Right ventricle myocardium inferior (tissue), 1 donor: ENCODE results near the gene PRAMEF12. TPM values are rescaled to one million over a fixed set of nuclear protein-coding genes. Genes with fewer than 3 reads are reported as not detected.
"Not testable (repeated sequence)": the region's sequence is repeated elsewhere in the genome, so short reads cannot be mapped to it uniquely, and the experiment has no call there.

Experiments used
- ATAC-seq: fragments of 200-7000 bp; cut with Tn5 transposase; one replicate; pipeline ENCODE4 v1.9.1; 2020; ENCODE audit warnings: mild to moderate bottlenecking, moderate library complexity
- DNase-seq: peaks from one replicate; pipeline ENCODE4 v3.0.0; 2021; ENCODE audit errors: missing footprints
- intact Hi-C: fragments of 100-400 bp; cut with DNase I; formaldehyde crosslinking; loops from one replicate; pipeline ENCODE4 v1.11.0; 2022
- total RNA-seq: library from RNA; stranded (reverse); fragmentation: NEBNext Ultra II Directional; extraction: Animal tissue kit (Norgen Biotek cat#: 25700); gene quantifications from one replicate; pipeline ENCODE4 v1.2.1, GENCODE V29; 2021
- donor health status: DM: no; HTN: yes; CAD: no; lungs with severe emphysema.

PRAMEF12 gene
- total RNA-seq, 1 donor from 2014 or later = not detected

DNA sequence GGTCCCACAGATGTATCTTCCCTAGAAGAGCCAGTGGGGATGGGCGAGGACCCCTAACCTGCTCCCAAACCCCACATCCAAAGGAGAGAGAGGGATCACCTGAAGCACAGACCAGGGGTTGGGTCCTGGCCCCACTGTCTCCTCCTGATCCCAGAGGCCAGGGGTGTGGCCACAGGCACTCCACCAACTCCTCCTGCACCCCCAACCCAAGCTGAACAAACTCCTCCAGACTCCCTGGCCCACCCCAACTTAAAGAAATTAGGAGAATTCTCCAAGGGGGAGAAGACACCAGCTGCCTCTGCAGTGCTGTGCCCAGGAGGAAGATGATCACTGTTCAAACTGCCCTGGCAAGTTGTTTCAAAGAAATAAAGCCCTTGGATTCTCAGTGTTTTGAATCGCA is 4.5 kb upstream of the PRAMEF12 start:
- ATAC-seq (no peak), DNase-seq (no peak)
- intact Hi-C loops = no loop called here

DNA sequence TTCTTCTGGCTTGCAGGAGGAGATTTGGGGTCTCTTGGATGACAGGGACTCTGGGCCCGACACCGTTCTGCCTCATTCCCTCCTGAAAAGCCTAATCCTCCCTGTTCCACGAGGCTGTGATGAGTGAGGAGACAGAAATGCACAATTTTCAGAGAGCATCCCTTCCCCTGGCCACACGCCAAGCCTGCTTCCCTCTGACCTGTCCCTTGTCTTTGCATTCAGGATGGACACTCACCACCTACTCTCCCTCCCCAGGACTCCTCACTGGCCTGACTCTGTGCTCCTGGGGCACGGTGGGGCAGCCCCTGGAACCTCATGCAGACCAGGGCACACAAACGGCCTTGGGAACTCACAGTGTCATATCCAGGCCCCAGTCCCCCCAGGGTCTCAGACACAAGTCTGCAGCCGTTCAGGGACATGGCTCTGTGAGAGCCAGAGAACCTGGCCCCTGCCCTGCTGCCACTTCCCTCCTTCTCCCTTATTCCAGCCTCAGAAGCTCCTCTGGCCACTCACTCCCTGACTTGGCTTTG is 3.5 kb upstream of the PRAMEF12 start:
- no peak for DNase-seq
- ATAC-seq = no peak
- intact Hi-C loops = no loop called here

DNA sequence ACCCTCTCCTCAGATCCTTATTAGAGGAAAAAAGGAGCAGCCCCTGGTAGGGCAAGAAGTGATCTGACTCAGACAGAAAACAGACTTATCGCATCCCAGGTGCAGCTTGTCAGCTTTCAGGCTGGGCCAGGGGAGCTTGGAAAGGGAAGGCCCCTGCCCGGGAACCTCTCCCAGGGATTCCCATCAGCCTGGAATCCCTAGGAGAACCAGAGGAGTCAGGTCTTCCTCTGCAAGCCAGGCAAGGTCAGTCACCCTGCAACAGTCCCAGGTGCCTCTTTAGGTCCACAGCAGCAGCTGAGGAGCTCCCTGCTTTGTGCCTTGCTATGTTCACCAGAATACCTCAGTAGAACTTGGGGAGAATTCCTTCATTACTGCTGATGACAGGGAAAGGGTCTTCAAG is 2.9 kb upstream of the PRAMEF12 start:
- no peak for ATAC-seq
- intact Hi-C loops = no loop called here
- no peak for DNase-seq

DNA sequence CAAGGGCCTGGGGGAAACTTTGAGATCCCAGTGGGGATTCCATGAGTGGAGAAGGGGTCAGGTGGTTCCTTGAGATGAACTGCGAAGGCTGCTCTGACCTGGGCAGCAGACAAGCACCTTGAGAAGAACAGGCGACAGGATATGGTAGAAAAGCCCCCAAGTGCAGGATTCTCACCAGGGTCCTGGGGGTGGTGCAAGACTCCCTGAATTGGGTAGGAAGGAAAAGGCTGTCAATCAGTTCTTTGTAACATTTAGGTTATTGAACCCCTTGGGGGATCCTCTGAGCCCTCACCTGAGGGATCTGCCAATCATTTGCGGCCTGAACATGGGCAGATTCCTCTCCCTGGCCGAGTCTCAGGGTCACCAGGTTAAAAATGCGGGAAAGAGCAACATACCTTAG is 2.4 kb upstream of the PRAMEF12 start:
- intact Hi-C loops = no loop called here
- DNase-seq (no peak), ATAC-seq (no peak)

DNA sequence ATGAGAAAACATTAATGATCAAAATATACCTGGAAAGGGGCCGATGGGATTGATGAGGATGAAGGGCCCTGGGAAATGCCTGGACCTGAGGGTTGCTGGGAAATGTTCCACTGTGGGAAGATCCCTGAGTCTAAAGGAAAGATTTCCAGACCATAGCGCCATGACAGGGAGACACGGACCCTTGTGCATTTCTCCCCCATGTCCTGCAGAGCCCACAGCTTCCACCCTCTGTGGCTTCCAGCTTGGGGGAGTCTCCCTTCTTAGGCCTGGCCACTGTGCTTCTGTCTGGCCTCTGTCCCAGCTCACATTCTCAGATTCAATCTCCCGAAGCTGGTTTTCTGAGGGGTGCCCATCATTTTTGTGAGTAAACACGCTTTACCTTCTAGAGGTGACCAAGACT is 1.0 kb upstream of the PRAMEF12 start:
- intact Hi-C loops = no loop called here
- DNase-seq (no peak), ATAC-seq (no peak)

DNA sequence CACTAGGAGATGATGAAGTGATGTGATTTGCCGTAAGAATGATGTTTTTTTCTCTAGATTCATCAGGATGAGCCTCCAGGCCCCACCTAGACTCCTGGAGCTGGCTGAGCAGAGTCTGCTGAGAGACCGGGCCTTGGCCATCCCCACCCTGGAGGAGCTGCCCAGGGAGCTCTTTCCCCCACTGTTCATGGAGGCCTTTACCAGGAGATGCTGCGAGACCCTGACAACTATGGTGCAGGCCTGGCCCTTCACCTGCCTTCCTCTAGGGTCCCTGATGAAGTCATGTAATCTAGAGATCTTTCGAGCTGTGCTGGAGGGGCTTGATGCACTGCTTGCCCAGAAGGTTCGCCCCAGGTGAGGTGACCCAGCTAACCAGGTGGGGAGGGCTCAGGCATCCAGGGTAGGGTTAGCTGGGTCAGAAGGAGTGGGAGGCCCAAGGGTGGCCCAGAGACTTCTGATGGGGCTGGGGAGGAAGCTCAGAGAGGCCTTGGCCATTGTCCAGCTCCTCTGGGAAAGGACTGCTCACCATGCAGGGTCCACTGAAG is 1.3 kb downstream of the PRAMEF12 start:
- intact Hi-C loops = no loop called here
- DNase-seq (no peak), ATAC-seq (no peak)

DNA sequence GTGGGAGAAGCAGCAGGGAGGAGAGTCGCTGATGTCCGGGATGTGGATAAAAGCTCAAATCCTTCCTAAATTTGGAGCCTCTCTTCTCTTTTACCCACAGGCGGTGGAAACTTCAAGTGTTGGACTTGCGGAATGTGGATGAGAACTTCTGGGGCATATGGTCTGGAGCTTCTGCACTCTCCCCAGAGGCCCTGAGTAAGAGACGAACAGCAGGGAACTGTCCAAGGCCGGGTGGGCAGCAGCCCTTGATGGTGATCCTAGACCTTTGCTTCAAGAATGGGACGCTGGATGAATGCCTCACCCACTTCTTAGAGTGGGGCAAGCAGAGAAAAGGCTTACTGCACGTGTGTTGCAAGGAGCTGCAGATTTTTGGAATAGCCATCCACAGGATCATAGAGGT is 1.9 kb downstream of the PRAMEF12 start:
- ATAC-seq (no peak), DNase-seq (no peak)
- intact Hi-C loops = no loop called here

DNA sequence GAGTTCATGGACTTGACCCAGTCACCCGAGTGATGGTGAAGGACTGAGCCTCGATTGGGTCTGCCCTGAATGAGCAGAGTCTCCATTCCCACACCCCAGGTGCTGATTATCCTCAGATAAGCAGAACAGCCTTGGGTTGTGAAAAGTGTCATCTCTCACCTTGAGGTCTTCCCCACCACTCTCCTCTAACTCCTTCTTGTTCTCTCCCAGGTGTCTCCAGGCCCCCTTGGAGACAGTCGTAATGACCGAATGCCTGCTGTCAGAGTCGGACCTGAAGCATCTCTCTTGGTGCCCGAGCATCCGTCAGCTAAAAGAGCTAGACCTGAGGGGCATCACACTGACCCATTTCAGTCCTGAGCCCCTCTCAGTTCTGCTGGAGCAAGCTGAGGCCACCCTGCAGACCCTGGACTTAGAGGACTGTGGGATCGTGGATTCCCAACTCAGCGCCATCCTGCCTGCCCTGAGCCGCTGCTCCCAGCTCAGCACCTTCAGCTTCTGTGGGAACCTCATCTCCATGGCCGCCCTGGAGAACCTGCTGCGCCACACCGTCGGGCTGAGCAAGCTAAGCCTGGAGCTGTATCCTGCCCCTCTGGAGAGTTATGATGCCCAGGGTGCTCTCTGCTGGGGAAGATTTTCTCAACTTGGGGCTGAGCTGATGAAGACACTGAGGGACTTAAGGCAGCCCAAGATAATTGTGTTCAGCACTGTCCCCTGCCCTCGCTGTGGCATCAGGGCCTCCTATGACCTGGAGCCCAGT is 3.4 kb downstream of the PRAMEF12 start:
- no peak for DNase-seq
- no peak for ATAC-seq
- intact Hi-C loops = no loop called here

DNA sequence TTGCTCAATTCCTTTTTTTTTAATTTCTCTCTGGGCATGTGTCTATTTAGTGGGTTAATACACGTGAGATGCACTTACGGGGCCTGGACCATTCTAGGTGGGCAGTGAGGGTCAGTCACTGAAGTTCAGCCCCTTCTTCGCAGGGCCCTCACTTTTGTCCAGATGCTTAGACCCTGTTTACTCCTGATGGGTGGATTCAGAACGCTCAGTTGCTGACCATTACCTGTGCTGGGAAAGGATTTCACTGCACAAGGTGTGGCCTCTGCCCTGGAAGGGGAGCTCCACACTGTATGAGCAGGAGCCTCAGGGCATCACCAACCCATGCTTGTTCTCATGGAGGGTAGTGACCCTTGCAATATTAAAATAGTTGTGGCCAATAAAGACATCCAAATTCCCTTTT is 4.5 kb downstream of the PRAMEF12 start:
- DNase-seq (no peak), ATAC-seq (no peak)
- intact Hi-C loops = no loop called here

DNA sequence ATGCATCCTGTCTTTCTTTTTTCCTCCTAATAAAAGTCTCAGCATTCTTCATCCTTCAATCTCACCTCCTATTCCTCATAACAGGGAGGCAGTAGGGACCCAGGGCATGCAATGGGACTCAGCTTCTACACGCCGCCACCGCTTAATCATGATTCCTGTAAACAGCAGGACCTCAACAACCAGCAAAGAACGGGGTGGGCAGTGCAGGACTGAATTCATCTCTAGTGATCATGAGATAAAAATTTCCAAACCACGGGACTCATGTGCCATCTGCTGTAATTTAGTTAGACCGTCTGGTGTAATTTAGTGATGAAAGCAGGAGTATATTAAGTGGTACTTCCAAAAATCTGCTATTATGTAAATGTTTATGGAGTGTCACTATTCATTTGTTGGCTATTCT is 5.4 kb downstream of the PRAMEF12 start:
- intact Hi-C loops = no loop called here
- no peak for DNase-seq
- no peak for ATAC-seq

DNA sequence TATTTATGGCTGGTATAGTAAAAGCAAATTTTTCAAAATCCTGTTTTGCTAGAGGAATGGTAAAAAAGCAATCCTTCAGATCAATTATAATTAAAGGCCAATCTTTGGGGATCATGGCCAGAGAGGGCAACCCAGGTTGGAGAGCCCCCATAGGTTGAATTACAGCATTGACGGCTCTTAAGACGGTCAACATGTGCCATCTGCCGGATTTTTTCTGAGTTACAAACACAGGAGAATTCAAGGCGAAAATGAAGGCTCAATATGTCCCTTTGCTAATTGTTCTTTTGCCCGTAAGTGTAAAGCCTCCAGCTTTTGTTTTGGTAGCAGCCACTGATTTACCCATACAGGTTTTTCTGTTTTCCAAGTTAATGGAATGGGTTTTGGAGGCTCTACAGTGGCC is 8.0 kb downstream of the PRAMEF12 start:
- ATAC-seq, intact Hi-C loops, DNase-seq: not testable (repeated sequence)

DNA sequence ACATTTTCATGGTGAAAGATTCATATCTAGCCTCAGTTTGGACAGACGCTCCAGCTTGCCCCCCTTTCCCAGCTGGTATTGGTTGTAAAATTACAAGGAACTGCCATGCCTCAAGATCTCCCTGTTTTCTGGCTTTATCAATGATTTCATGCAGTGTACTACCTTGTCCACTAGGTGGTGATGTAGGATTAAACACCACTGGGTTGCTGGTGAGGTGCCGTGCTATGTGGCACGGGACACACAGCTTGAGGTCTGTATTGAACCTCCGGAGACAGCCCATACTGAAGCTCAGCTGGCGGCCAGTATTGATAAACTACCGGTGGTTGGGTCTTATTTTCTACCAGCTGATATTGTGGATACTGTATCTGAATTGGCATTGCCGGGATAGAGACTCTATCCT is 10.2 kb downstream of the PRAMEF12 start:
- DNase-seq, ATAC-seq, intact Hi-C loops: not testable (repeated sequence)

DNA sequence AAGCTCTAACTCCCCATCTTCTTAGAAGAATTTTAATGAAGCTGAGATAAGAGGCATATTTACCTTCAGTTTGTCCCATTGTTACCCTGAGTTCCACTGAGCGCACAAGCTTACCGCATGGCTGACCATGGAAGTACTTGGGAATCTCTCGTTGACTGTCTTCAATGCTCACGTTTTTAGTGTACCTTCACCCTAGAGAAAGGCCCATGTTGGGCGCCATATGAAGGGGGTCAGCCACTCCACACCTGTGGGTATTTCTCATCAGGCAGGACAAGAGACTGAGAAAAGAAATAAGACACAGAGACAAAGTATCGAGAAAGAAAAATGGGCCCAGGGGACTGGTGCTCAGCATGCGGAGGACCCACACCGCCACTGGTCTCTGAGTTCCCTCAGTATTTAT is 11.2 kb downstream of the PRAMEF12 start:
- ATAC-seq, intact Hi-C loops, DNase-seq: not testable (repeated sequence)

DNA sequence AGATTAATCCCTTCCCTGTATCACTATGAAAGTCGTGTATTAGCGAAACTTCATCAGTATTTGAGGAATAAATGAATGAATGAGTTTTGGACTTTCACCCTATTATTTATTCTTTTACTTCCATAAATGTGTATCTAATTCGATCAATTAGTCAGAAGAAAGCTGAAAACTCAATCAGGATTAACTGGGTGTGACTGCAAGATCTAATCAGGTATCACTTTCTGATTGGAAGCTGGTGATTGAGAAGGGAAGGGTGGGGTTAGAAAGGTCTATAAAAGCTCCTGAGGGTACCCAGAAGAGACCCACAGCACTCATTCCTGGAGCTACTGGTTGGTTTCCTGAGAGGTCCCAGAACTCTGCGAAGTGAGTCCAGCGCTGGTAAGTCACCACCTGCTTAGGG is 17.6 kb downstream of the PRAMEF12 start, which contains the start of gene PRAMEF1:
Gene PRAMEF1 (plus strand): TSS at position 301 of the 400 bp plus-strand sequence. CDS start 1,831 bp downstream, outside the sequence.
- intact Hi-C loops, DNase-seq, ATAC-seq: not testable (repeated sequence)

DNA sequence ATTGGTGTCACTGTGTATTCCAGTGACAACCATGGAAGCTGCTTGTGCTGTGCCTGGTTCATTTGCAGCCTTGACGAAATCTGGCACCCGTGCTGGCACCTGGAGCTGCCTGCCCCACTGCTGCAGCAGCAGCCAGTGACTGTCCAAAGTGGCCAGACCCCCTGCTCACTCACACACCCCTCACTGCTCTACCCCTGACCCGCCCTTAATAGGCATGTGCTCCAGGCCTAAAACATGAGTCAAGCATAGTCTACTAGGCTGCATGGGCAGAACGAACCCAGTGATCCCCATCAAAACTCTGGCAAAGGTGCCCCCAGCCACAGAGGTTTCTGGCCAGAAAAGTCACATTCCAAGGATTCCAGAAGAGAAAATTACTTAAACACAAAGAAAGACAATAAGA is 25.4 kb downstream of the PRAMEF12 start:
- no peak for ATAC-seq
- intact Hi-C loops = no loop called here

DNA sequence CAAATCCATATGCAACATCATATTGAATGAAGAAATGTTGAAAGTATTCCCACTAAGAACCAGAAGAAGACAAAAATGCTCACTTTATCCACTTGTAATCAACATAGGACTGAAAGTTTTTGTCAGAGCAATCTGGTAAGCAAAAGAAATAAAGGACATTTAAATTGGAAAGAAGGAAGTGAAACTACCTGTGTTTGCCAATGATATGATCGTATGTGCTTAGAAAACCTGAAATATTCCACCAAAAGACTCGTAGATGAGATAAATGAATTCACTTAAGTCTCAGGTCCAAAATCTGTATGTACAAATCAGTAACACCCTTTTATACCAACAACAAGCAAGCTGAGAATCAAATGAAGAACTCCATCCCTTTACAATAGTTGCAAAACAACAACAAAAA is 26.2 kb downstream of the PRAMEF12 start:
- intact Hi-C loops = no loop called here
- ATAC-seq (no peak), DNase-seq (no peak)

More for the DNA sequence above, 25.4 kb downstream of the PRAMEF12 start:
- DNase-seq = no peak

DNA sequence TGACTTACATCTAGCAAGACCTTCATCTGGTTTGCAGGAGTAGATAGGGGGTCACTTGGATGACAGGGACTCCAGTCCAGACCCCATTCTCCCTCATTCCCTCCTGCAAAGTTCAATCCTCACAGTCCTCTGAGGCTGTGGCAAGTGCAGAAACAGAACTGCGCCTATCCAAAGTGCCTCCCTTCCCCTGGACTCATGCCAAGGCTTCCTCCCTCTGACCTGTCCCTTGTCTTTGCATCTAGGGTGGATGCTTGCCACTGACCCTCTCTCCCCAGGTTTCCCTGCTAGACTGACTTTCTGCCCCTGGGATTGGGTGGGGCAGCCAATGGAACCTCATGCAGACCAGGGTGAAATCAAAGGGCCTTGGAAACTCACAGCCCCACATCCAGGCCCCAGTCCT is 36.4 kb downstream of the PRAMEF12 start:
- DNase-seq = no peak
- ATAC-seq = no peak
- intact Hi-C loops = no loop called here

DNA sequence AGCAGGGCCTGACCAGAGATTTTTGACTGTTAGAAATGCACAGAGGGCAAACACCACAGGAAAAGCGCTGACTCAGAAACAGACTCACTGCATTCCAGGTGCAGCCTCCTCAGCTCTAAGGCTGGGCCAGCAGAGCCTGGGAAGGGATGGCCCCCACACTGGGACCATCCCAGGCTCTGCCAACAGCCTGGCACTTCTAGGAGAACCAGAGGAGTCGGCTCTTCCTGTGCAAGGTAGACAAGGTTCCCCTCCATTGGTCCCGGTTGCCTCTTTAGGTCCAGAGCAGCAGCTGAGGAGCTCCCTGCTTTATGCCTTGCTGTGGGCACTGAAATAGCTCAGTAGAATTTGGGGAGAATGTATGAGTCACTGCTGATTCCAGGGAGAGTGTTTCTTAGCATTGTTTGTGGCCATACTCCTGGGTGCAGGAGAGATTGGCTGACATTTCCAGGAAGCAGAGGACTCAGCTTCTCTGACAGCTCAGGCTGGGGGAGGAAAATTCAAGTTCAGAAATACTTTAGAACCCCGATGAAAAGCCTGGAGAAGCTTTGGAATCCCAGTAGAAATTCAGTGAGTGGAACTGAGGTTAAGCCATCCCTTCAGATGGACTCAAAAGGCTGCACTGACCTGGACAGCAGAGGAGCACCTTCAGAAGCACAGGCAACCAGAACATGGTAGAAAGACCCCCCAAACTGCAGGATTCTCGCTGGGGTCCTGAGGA is 37.3 kb downstream of the PRAMEF12 start:
- no peak for DNase-seq
- intact Hi-C loops = no loop called here
- no peak for ATAC-seq

DNA sequence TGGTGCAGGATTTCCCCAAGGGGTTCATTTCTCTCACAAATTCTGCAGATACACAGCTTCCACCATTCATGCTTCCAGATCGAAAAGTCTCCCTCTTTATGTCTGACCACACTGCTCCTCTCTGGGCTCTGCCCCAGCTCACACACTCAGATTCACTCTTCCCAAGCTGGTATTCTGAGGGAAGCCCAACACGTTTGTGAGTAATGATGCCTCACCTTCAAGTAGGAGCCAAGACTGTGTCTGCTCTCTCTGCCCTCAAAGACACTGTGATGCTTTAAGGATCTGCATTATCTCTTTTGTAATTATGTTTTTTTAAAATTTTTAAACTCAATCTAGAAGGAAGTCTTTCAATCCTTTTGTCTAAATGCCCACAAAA is 37.9 kb downstream of the PRAMEF12 start:
- no peak for ATAC-seq
- no peak for DNase-seq
- intact Hi-C loops = no loop called here

DNA sequence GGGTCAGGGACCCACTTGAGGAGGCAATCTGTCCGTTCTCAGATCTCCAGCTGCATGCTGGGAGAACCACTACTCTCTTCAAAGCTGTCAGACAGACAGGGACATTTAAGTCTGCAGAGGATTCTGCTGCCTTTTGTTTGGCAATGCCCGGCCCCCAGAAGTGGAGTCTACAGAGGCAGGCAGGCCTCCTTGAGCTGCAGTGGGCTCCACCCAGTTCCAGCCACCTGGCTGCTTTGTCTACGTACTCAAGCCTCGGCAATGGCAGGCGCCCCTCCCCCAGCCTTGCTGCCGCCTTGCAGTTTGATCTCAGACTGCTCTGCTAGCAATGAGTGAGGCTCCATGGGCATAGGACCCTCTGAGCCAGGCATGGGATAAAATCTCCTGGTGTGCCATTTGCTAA is 45.5 kb downstream of the PRAMEF12 start:
- not testable (repeated sequence) for ATAC-seq

More for the DNA sequence above, 45.5 kb downstream of the PRAMEF12 start:
- intact Hi-C loops, DNase-seq: not testable (repeated sequence)
